Liver (tissue), 9 donors: ENCODE data around the gene JPT2. TPM values are rescaled to one million over a fixed set of nuclear protein-coding genes. Genes with fewer than 3 reads are reported as not detected.

Experiments
- DNase-seq: peaks from one replicate; pipeline ENCODE4 v3.0.0-alpha.2; 2017; ENCODE audit warnings: low spot score
- H3K27ac ChIP-seq, 2 donors: one replicate each; pipeline ENCODE4 v1.7.0; 2013; ENCODE audit warnings: inconsistent platforms in 2 of 2, low read length in 2 of 2, control low read depth in 1 of 2, low read depth in 1 of 2, mild to moderate bottlenecking in 1 of 2
- H3K27me3 ChIP-seq, 4 donors: one replicate each; pipeline versions ENCODE4 v1.6.1 to v1.7.0; 2013; ENCODE audit warnings: low read length in 3 of 4, inconsistent platforms in 1 of 4, mild to moderate bottlenecking in 1 of 4, moderate library complexity in 1 of 4; ENCODE audit not compliant: control insufficient read depth in 4 of 4, insufficient read depth in 4 of 4
- H3K36me3 ChIP-seq, 4 donors: one replicate each; pipeline versions ENCODE4 v1.6.1 to v1.7.0; 2013; ENCODE audit warnings: low read length in 3 of 4, mild to moderate bottlenecking in 3 of 4, low read depth in 1 of 4, moderate library complexity in 1 of 4; ENCODE audit not compliant: control insufficient read depth in 4 of 4, insufficient read depth in 3 of 4
- H3K4me1 ChIP-seq, 4 donors: one replicate each; pipeline versions ENCODE4 v1.6.1 to v1.7.0; 2013; ENCODE audit warnings: low read length in 3 of 4, mild to moderate bottlenecking in 3 of 4, moderate library complexity in 1 of 4; ENCODE audit not compliant: control insufficient read depth in 4 of 4, insufficient read depth in 4 of 4
- H3K4me3 ChIP-seq, 3 donors: one replicate each; pipeline versions ENCODE4 v1.6.1 to v1.7.0; 2013; ENCODE audit warnings: low read length in 3 of 3, control low read depth in 1 of 3, low read depth in 1 of 3, mild to moderate bottlenecking in 1 of 3
- H3K9ac ChIP-seq, 2 donors: one replicate each; pipeline ENCODE4 v1.7.0; 2013; ENCODE audit warnings: low read length in 2 of 2, mild to moderate bottlenecking in 2 of 2, moderate library complexity in 2 of 2, control low read depth in 1 of 2, low read depth in 1 of 2
- H3K9me3 ChIP-seq, 4 donors: one replicate each; pipeline versions ENCODE4 v1.6.1 to v1.7.0; 2013; ENCODE audit warnings: low read length in 3 of 4; ENCODE audit not compliant: control insufficient read depth in 4 of 4
- EGR1 ChIP-seq, 2 donors: IDR thresholded peaks; 2 replicates each; pipeline ENCODE4 v1.6.1; 2016 to 2018; ENCODE audit warnings: antibody characterized with exemption in 2 of 2, low read depth in 2 of 2
- FOXA2 ChIP-seq: IDR thresholded peaks from 2 replicates; pipeline ENCODE4 v1.6.1; 2016; ENCODE audit warnings: antibody characterized with exemption
- GABPA ChIP-seq, 2 donors: IDR thresholded peaks in 1 of 2; conservative IDR thresholded peaks in 1 of 2; 2 replicates each; pipeline ENCODE4 v1.6.1; 2016; ENCODE audit warnings: antibody characterized with exemption in 2 of 2, mild to moderate bottlenecking in 1 of 2, moderate library complexity in 1 of 2
- HNF4A ChIP-seq, 2 donors: conservative IDR thresholded peaks; 2 replicates each; pipeline ENCODE4 v1.6.1; 2016; ENCODE audit warnings: antibody characterized with exemption in 2 of 2, mild to moderate bottlenecking in 2 of 2
- HNF4G ChIP-seq: IDR thresholded peaks from 2 replicates; pipeline ENCODE4 v1.6.1; 2016; ENCODE audit warnings: antibody characterized with exemption
- JUND ChIP-seq, 2 donors: IDR thresholded peaks; 2 replicates each; pipeline ENCODE4 v1.6.1; 2016; ENCODE audit warnings: antibody characterized with exemption in 2 of 2
- NR2F2 ChIP-seq: IDR thresholded peaks from 2 replicates; pipeline ENCODE4 v1.6.1; 2016; ENCODE audit warnings: antibody characterized with exemption
- RAD21 ChIP-seq, 2 donors: IDR thresholded peaks; 2 replicates each; pipeline ENCODE4 v1.6.1; 2016; ENCODE audit warnings: antibody characterized with exemption in 2 of 2, mild to moderate bottlenecking in 2 of 2
- RXRA ChIP-seq, 2 donors: IDR thresholded peaks; 2 replicates each; pipeline ENCODE4 v1.6.1; 2017 to 2018; ENCODE audit warnings: antibody characterized with exemption in 2 of 2, mild to moderate bottlenecking in 1 of 2
- SP1 ChIP-seq: IDR thresholded peaks from 2 replicates; pipeline ENCODE4 v1.6.1; 2018; ENCODE audit warnings: antibody characterized with exemption, mild to moderate bottlenecking
- TAF1 ChIP-seq: conservative IDR thresholded peaks from 2 replicates; pipeline ENCODE4 v1.6.1; 2016; ENCODE audit warnings: antibody characterized with exemption, mild to moderate bottlenecking
- YY1 ChIP-seq: IDR thresholded peaks from 2 replicates; pipeline ENCODE4 v1.6.1; 2016; ENCODE audit warnings: antibody characterized with exemption, mild to moderate bottlenecking
- WGBS: extraction: QIAGEN DNeasy Blood & Tissue Kit; methylation state at CpG from one replicate; pipeline ENCODE4 v1.1.7; 2013; 5-methylcytosine and 5-hydroxymethylcytosine counted together
- polyA plus RNA-seq, 2 donors: library from polyadenylated mRNA; stranded (reverse) in 1 of 2; unstranded in 1 of 2; fragments of 200-250 nt in 1 of 2; fragments of >200 nt in 1 of 2; fragmentation: Nextera tagmentation in 1 of 2; extraction: Ambion mirVana in 1 of 2; gene quantifications; one replicate each; pipeline versions ENCODE4 v1.2.1 to v1.2.3, GENCODE V29; 2013 to 2015
- total RNA-seq, 2 donors: library from RNA; depleted of rRNA; stranded (reverse); fragments of >200 nt; gene quantifications; one replicate each; pipeline ENCODE4 v1.2.3, GENCODE V29; 2014
- TF ChIP-seq, protein P1 (sequence below): IDR thresholded peaks from 2 replicates; pipeline ENCODE4 v1.6.1; 2016; ENCODE audit warnings: antibody characterized with exemption
- TF ChIP-seq, protein P2 (sequence below): IDR thresholded peaks from 2 replicates; pipeline ENCODE4 v1.6.1; 2016; ENCODE audit warnings: antibody characterized with exemption
- TF ChIP-seq, protein P3 (sequence below): IDR thresholded peaks from 2 replicates; pipeline ENCODE4 v1.6.1; 2016; ENCODE audit warnings: antibody characterized with exemption, mild to moderate bottlenecking
- donor health status: healthy.
- donor health status: healthy.
- donor health status: healthy.
- donor health status: healthy.
- donor health status: healthy.

JPT2 gene
- total and polyA plus RNA-seq, 4 donors, result 7.4 to 32.6 (median 28.4) TPM

DNA sequence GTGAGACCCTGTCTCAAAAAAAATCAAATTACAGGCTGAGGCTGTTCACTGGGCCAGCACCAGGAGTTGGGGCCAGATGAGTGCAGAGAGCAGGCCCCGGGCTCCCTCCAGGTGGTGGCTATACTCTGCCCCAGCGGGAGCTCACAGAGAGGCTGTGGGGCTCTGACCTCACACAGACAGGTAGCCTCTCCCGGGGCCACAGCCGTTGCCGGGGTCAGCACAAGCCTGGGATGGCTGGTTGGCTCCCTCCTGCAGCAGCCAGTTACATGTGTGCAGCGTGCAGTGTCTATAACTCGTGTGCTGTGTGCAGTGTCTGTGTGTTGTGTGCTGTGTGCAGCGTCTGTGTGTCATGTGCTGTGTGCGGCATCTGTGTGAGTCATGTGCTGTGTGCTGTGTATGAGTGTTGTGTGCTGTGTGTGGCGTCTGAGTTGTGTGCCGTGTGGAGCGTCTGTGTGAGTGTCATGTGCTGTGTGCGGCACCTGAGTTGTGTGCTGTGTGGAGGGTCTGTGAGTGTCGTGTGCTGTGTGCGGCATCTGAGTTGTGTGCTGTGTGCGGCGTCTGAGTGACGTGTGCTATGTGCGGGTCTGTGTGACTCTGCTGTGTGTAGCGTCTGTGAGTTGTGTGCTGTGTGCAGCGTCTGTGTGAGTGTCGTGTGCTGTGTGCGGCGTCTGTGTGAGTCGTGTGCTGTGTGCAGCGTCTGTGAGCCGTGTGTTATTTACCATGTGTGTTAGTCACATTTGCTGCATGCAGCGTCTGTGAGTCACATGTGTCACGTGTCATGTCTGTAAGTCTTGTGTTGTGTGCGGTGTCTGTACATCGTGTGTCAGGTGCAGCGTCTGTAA lies 48.8 kb downstream of the JPT2 start (continued):
- TF ChIP-seq TAF1 (no peak), HNF4G (no peak), SP1 (no peak), RAD21 (IDR thresholded peaks at IDR 0.05) (no peak), EGR1 (IDR thresholded peaks at IDR 0.05; ENCODE audit: low read depth in 2 of 2) (no peak)
- TF ChIP-seq, protein P1, sequence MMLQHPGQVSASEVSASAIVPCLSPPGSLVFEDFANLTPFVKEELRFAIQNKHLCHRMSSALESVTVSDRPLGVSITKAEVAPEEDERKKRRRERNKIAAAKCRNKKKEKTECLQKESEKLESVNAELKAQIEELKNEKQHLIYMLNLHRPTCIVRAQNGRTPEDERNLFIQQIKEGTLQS, result no peak
- TF ChIP-seq, protein P2, sequence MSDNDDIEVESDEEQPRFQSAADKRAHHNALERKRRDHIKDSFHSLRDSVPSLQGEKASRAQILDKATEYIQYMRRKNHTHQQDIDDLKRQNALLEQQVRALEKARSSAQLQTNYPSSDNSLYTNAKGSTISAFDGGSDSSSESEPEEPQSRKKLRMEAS, result no peak

DNA sequence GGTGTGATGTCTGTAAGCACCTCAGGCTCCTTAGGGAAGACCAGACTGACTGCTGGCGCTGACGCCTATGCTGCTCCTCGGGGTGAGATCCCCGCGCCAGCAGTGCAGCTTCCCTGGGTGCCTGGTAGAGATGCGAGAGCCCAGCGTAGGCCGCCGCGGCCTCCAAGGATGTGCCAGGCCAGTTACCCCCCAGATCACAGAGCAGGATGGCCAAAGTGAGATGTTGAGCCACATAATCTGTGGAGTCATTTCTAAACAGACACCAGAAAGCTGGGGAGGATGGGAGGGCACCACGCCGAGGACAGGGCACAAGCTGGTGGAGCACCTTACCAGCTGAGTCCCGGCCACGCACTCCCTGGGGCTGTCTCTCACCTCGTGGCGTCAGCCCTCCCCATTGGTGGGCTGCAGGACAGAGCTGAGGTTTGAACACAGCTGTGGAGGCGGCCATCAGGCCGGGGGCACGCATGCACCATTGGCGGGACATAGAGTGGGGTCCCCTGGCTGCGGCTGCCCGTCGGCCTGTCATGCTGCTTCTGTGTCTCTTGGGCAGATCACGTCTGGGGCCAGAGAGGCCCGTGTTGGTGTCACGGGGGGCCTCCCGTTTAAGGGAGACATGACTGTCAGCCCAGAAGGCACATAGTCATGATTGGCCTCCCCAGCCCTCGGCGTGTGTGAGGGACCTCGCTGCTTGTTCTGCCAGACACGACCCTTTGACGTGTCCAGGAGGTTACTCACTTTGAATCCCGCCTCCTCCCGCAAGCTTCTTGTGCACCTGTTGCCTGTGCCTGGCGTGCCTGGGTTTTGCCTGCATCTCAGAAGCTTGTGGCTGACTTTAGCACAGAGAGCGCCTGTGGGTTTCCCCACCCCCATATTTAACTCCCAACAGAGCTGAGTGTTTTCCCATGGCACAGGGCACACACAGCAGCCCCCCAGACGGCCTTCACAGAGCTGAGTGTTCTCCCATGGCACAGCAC lies 49.9 kb downstream of the JPT2 start:
- Histone ChIP-seq H3K4me3 (no peak overlapping the region), H3K36me3 (peaks cover 0 to 48% (median 21%) of the 10 kb centered on the region in 4 donors), H3K27me3 (no peaks in the 10 kb centered on the region), H3K4me1 (peaks cover 0 to 3% (median under 1%) of the 10 kb centered on the region in 4 donors), H3K9ac (no peak overlapping the region), H3K27ac (no peak overlapping the region), H3K9me3 (no peaks in the 10 kb centered on the region)
- WGBS, result 95% methylated on average over 37 of the region's 37 CpGs
- TF ChIP-seq GABPA (IDR thresholded peaks at IDR 0.05 in 1 of 2, conservative IDR thresholded peaks at IDR 0.05 in 1 of 2) (no peak), JUND (IDR thresholded peaks at IDR 0.05) (no peak), EGR1 (IDR thresholded peaks at IDR 0.05; ENCODE audit: low read depth in 2 of 2) (no peak), FOXA2 (no peak), RXRA (IDR thresholded peaks at IDR 0.05) (no peak), HNF4G (no peak)
- TF ChIP-seq, protein P1, result no peak
- DNase-seq, result no peak

DNA sequence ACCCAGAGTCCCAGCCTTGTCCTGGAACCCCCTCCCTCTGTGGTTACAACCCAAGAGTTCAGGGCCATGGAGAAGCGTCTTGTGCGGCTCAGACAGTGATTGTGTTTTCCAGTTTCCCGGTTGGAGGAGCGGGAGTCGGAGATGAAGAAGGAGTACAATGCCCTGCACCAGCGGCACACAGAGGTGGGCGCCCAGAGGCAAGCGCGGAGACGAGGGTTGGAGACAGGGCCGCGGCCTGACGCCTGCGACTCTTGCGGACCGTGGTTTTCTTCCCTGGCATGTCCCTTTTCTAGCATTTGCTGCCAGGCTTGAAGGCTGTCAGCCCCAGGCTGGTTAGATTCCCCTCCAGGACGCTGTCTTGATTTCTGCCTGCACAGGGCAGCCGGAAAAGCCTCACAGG lies 50.9 kb downstream of the JPT2 start:
- no peak overlapping the region for H3K9ac ChIP-seq
- WGBS, result 98% methylated on average over 18 of the region's 18 CpGs
- TF ChIP-seq HNF4G, result no peak
- no peak for TF ChIP-seq RAD21 (IDR thresholded peaks at IDR 0.05)
- no peak for TF ChIP-seq HNF4A (conservative IDR thresholded peaks at IDR 0.05)
- no peak for TF ChIP-seq SP1
- H3K27me3 ChIP-seq, result no peaks in the 10 kb centered on the region
- H3K4me3 ChIP-seq, result no peak overlapping the region
- no peaks in the 10 kb centered on the region for H3K9me3 ChIP-seq
- H3K27ac ChIP-seq, result no peak overlapping the region
- H3K4me1 ChIP-seq, result no peaks in the 10 kb centered on the region
- H3K36me3 ChIP-seq, result peaks cover 0 to 59% (median 26%) of the 10 kb centered on the region in 4 donors
- no peak for DNase-seq

DNA sequence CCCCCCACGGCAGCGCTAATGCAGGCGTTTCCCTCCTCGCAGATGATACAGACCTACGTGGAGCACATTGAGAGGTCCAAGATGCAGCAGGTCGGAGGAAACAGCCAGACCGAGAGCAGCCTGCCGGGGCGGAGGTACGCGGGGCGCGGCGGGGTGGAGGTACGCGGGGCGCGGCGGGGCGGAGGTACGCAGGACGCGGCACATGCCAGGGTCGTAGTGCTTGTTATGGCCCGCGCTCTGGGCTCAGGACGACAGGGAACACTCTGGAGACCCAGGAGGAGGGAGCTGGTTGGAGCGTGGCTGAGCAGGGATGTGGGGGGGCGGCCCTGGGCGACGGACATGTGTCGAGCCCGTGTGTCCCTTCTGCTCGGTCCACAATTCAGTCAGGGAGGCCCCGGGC lies 51.4 kb downstream of the JPT2 start:
- WGBS, result 97% methylated on average over 35 of the region's 35 CpGs
- no peaks in the 10 kb centered on the region for H3K27me3 ChIP-seq
- peaks cover 0 to 63% (median 29%) of the 10 kb centered on the region in 4 donors for H3K36me3 ChIP-seq
- no peaks in the 10 kb centered on the region for H3K9me3 ChIP-seq
- H3K27ac ChIP-seq, result no peak overlapping the region
- no peak overlapping the region for H3K9ac ChIP-seq
- H3K4me1 ChIP-seq, result no peaks in the 10 kb centered on the region
- DNase-seq, result no peak
- no peak overlapping the region for H3K4me3 ChIP-seq
- TF ChIP-seq, protein P2, result no peak
- no peak for TF ChIP-seq HNF4G
- no peak for TF ChIP-seq NR2F2
- TF ChIP-seq YY1, result no peak
- TF ChIP-seq RXRA (IDR thresholded peaks at IDR 0.05), result no peak
- TF ChIP-seq, protein P3, sequence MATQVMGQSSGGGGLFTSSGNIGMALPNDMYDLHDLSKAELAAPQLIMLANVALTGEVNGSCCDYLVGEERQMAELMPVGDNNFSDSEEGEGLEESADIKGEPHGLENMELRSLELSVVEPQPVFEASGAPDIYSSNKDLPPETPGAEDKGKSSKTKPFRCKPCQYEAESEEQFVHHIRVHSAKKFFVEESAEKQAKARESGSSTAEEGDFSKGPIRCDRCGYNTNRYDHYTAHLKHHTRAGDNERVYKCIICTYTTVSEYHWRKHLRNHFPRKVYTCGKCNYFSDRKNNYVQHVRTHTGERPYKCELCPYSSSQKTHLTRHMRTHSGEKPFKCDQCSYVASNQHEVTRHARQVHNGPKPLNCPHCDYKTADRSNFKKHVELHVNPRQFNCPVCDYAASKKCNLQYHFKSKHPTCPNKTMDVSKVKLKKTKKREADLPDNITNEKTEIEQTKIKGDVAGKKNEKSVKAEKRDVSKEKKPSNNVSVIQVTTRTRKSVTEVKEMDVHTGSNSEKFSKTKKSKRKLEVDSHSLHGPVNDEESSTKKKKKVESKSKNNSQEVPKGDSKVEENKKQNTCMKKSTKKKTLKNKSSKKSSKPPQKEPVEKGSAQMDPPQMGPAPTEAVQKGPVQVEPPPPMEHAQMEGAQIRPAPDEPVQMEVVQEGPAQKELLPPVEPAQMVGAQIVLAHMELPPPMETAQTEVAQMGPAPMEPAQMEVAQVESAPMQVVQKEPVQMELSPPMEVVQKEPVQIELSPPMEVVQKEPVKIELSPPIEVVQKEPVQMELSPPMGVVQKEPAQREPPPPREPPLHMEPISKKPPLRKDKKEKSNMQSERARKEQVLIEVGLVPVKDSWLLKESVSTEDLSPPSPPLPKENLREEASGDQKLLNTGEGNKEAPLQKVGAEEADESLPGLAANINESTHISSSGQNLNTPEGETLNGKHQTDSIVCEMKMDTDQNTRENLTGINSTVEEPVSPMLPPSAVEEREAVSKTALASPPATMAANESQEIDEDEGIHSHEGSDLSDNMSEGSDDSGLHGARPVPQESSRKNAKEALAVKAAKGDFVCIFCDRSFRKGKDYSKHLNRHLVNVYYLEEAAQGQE, result no peak
- no peak for TF ChIP-seq TAF1
- TF ChIP-seq HNF4A (conservative IDR thresholded peaks at IDR 0.05), result no peak
- TF ChIP-seq SP1, result no peak
- no peak for TF ChIP-seq GABPA (IDR thresholded peaks at IDR 0.05 in 1 of 2, conservative IDR thresholded peaks at IDR 0.05 in 1 of 2)
- TF ChIP-seq, protein P1, result no peak
- no peak for TF ChIP-seq EGR1 (IDR thresholded peaks at IDR 0.05; ENCODE audit: low read depth in 2 of 2)
